GM12891 (cell line): ENCODE data around the gene SEMA4C.
A peak's percentile ranks its signal among the peaks of the same experiment; 100 is the strongest.

Experiments
- DNase-seq: peaks from one replicate; pipeline ENCODE4 v3.0.0; 2011; ENCODE audit warnings: low spot score; ENCODE audit not compliant: insufficient read length
- FAIRE-seq: peaks from 2 replicates; lab custom pipeline; 2011; peaks lifted over from hg19 to GRCh38; lab: Jason Lieb, UNC
- PAX5 ChIP-seq: IDR thresholded peaks from 2 replicates; pipeline ENCODE4 v1.6.1; 2011; ENCODE audit warnings: low read length, moderate library complexity, mild to moderate bottlenecking; ENCODE audit not compliant: insufficient read depth, severe bottlenecking
- POLR2A ChIP-seq: IDR thresholded peaks from 2 replicates; pipeline ENCODE4 v1.6.1; 2011; ENCODE audit warnings: low read depth, low read length, control low read depth
- POLR2AphosphoS5 ChIP-seq: IDR thresholded peaks from 2 replicates; pipeline ENCODE4 v1.6.1; 2011; ENCODE audit warnings: low read depth, low read length, control low read depth
- POU2F2 ChIP-seq: IDR thresholded peaks from 2 replicates; pipeline ENCODE4 v1.6.1; 2011; ENCODE audit warnings: low read depth, mild to moderate bottlenecking, control low read depth, low read length, moderate library complexity
- SPI1 ChIP-seq: IDR thresholded peaks from 2 replicates; pipeline ENCODE4 v1.6.1; 2011; ENCODE audit warnings: low read depth, low read length, control low read depth
- TAF1 ChIP-seq: IDR thresholded peaks from 2 replicates; pipeline ENCODE4 v1.6.1; 2011; ENCODE audit warnings: low read depth, low read length, control low read depth

SEMA4C gene

GRCh38 chr2:96876269-96877041 lies 6.6 kb upstream of the SEMA4C start:
- FAIRE-seq = no peak
- TF ChIP-seq PAX5 (no peak), POLR2A (no peak), POLR2AphosphoS5 (no peak), SPI1 (no peak), POU2F2 (no peak), TAF1 (no peak)

GRCh38 chr2:96875498-96876268 lies 5.8 kb upstream of the SEMA4C start:
- no peak for FAIRE-seq

More at GRCh38 chr2:96876269-96877041, 6.6 kb upstream of the SEMA4C start:
- no peak for DNase-seq

GRCh38 chr2:96874198-96874831 lies 4.4 kb upstream of the SEMA4C start:
- no peak for DNase-seq
- FAIRE-seq = peak; percentile 56
- TF ChIP-seq SPI1 (peak; percentile 72), POU2F2 (0 out of 2 replicates have a peak, but pooled peaks have one; percentile 15), POLR2A (peak; percentile 58), POLR2AphosphoS5 (0 out of 2 replicates have a peak, but pooled peaks have one; percentile 18), TAF1 (no peak), PAX5 (no peak)

More at GRCh38 chr2:96875498-96876268, 5.8 kb upstream of the SEMA4C start:
- TF ChIP-seq TAF1 = no peak
- no peak for DNase-seq

GRCh38 chr2:96873651-96874096 lies 3.8 kb upstream of the SEMA4C start:
- no peak for FAIRE-seq
- TF ChIP-seq SPI1 (peak; percentile 77), POLR2AphosphoS5 (no peak)
- DNase-seq = no peak

- FAIRE-seq = no peak
- TF ChIP-seq POU2F2 (no peak), SPI1 (no peak), POLR2A (no peak), PAX5 (no peak), TAF1 (no peak), POLR2AphosphoS5 (no peak)
- no peak for DNase-seq
Measured at GRCh38 chr2:96872591-96873349, 2.9 kb upstream of the SEMA4C start.

- DNase-seq (no peak), FAIRE-seq (no peak)
Measured at GRCh38 chr2:96870626-96871255, 861 bp upstream of the SEMA4C start.

GRCh38 chr2:96869281-96869821 lies 529 bp downstream of the SEMA4C start:
- TF ChIP-seq POLR2A (no peak), POLR2AphosphoS5 (no peak), POU2F2 (no peak)
- DNase-seq (no peak), FAIRE-seq (no peak)

More at GRCh38 chr2:96870626-96871255, 861 bp upstream of the SEMA4C start:
- no peak for TF ChIP-seq POU2F2
- TF ChIP-seq POLR2AphosphoS5 = no peak
- TF ChIP-seq SPI1 = no peak
- TF ChIP-seq POLR2A = no peak
- TF ChIP-seq PAX5 = no peak
- no peak for TF ChIP-seq TAF1

- TF ChIP-seq SPI1 = no peak
- TF ChIP-seq POLR2AphosphoS5 = peak; percentile 74
- no peak for TF ChIP-seq POU2F2
- TF ChIP-seq TAF1 = no peak
- TF ChIP-seq POLR2A = peak; percentile 51
- no peak for TF ChIP-seq PAX5
- FAIRE-seq (peak; percentile 72), DNase-seq (peak; percentile 89)
Measured at GRCh38 chr2:96868555-96869280, 1.2 kb downstream of the SEMA4C start.
